GM19351 (cell line): Measurements from ENCODE around the gene BRSK1.

Source experiments
- ATAC-seq: cut with Tn5 transposase; IDR thresholded peaks from one replicate; pipeline ENCODE4 v1.9.1; 2021; ENCODE audit warnings: mild to moderate bottlenecking, moderate library complexity; ENCODE audit not compliant: unreplicated experiment

BRSK1 gene

GRCh38 chr19:55303477-55303876, 19.7 kb downstream of the BRSK1 start:
- no peak for ATAC-seq

GRCh38 chr19:55304279-55304978, 20.6 kb downstream of the BRSK1 start:
- ATAC-seq = no peak

- ATAC-seq = no peak
Measured at GRCh38 chr19:55304980-55305379, 21.2 kb downstream of the BRSK1 start.

DNA sequence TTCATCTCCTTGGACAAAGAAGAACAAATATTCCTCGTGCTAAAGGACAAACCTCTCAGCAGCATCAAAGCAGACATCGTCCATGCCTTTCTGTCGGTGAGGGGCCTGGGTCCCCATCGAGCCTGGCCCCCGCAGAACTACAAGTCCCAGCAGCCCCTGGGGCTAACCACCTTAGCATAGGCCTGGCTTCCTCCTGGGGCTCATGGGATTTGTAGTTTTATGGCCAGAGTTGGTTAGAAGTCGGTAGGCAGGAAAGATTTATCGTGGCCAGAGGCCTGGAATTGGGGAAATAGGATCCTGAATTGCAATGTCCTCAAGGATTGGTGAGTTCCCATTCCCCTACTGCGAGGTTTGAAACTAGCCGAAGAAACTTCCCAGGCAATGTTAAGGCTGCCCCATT, 21.7 kb downstream of the BRSK1 start:
- no peak for ATAC-seq

- no peak for ATAC-seq
Measured at GRCh38 chr19:55305983-55306562, 22.3 kb downstream of the BRSK1 start.

- ATAC-seq = no peak
Measured at GRCh38 chr19:55306712-55307111, 22.9 kb downstream of the BRSK1 start.

- no peak for ATAC-seq
Measured at GRCh38 chr19:55308281-55308680, 24.5 kb downstream of the BRSK1 start.

DNA sequence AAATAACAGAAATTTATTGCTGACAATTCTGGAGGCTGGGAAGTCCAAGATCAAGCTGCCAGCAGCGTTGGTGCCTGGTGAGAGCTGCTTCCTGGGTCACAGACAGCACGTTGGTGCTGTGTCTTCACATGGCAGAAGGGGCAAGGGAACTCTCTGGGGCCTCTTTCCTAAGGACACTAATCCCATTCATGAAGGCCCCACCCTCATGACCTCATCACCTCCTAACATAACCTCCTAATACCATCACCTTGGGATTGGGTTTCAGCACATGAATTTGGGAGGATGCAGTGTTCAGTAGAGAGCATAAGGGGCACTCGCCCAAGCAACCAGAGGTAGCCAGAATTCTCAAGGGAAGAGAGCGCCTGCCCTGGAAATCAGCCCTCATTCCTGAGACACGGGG, 25.7 kb downstream of the BRSK1 start:
- ATAC-seq = no peak

DNA sequence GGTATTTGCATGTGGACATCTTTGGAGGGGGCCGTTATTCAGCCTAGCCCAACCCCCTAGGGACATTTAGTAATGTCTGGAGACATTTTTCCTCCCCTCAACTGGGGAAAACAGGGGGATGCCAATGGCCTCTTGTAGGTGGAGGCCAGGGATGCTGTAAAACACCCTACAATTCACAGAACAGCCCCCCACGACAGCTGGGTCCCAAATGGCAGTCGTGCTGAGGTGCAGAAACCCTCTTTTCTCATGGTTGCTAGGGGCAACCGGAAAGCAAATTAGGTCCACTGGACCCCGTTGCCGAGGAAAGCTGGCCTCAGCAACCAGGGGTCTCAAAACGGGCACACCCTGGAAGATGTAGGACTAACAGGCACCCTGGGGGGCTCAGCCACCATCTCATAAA, 26.7 kb downstream of the BRSK1 start:
- ATAC-seq = no peak

GRCh38 chr19:55311397-55311796, 27.6 kb downstream of the BRSK1 start:
- ATAC-seq = no peak

DNA sequence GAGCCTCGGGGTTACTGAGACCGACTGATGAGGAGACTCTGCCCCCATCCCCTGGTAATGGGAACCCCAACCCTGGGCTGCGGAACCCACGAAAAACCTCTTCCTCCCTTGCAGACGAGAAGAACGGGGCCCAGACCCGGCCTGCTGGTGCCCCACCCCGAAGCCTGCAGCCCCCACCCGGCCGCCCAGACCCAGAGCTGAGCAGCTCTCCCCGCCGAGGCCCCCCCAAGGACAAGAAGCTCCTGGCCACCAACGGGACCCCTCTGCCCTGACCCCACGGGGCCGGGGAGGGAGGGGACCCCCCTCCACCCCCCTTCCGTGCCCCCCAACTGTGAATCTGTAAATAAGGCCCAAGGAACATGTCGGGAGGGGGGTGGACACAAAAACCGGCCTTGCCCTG, 28.0 kb downstream of the BRSK1 start:
- no peak for ATAC-seq

DNA sequence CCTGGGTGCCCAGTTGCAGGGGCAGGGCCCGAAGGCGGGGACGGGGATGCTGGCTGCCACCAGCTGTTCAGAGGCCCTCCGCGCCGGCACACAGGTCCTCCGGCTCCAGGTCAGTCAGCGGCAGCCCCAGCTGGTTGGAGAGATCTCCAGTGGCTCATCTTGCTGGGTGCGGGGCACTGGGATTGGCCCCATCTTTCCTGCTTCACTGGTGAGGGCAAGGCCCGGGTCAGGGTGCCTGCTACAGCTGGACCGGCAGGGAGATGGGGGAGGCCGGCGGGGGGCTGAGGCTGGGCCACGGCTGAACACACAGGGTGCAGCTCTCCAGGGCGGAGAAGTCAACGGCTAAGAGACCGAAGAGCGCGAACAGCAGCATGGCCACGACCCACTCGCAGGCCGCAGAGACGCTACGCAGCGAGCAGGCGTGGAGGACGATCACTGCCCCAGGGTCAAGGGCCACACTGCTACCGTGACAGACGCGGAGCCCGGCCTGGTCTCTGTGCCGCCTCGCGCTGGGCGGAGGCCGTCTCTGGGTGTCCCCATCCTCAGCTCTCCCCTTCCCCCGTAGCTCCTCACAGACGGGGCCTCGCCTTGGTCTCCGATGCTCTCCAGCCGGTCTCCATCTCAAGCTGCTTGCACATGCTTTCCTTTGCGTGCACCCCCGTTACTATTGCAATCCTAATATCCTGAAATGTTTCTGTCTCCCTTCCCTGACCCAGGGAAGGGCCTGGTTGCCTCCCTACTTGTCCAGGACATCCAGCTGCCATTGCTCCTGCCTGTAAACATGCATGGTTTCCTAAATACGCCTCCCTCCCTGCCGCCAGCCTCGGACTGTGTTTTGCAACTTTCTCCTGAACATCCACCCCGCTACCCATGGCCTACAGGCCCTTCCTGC, 29.1 kb downstream of the BRSK1 start:
- ATAC-seq = no peak

- no peak for ATAC-seq
Measured at GRCh38 chr19:55314396-55314795, 30.6 kb downstream of the BRSK1 start.

GRCh38 chr19:55315956-55316525, 32.2 kb downstream of the BRSK1 start:
- ATAC-seq = no peak

GRCh38 chr19:55316646-55317045, 32.8 kb downstream of the BRSK1 start:
- ATAC-seq = no peak

DNA sequence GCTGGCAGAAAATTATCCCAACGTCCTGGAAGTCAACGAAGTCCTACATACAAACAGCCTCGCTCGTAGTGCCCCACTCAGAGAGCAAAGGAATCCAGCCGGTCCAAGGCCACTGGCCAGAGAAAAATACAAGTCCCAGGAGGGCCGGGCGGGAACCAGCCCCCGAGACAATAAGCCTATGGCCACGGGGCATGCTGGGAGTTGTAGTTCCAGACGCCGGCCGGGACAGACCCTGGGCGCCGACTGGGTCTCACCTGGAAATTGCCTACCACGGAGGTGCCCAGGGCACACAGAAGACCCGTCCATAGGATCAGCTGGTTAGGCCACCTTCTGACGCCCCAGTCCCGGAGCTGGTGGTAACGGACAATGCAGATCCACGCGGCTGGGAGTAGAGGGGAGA, 36.0 kb downstream of the BRSK1 start:
- ATAC-seq = no peak

DNA sequence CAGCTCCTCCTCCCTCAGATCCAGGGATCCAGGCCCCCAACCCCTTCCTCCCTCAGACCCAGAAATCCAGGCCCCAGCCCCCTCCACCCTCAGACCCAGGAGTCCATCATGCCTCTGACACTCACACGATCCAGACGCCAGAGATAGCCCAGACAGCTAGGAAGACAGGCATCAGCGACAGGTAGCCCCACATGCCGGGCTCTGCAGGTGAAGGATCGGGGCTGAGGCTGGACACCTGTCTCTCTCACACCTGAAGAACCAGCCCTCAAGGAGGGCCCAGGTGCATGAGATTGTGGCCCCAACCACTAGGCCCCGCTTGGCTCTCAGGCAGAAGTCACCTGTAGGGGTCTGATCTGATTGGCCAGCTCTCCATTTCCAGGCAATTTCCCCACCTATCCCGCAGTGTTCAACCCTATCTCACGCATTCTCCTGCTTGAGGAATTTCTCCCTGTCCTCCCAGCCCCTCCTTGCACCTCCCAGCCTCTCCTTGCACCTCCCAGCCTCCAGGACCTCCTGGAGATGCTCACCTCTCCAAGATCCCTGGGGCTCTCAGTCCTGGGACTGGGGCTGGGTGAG, 37.1 kb downstream of the BRSK1 start:
- no peak for ATAC-seq

DNA sequence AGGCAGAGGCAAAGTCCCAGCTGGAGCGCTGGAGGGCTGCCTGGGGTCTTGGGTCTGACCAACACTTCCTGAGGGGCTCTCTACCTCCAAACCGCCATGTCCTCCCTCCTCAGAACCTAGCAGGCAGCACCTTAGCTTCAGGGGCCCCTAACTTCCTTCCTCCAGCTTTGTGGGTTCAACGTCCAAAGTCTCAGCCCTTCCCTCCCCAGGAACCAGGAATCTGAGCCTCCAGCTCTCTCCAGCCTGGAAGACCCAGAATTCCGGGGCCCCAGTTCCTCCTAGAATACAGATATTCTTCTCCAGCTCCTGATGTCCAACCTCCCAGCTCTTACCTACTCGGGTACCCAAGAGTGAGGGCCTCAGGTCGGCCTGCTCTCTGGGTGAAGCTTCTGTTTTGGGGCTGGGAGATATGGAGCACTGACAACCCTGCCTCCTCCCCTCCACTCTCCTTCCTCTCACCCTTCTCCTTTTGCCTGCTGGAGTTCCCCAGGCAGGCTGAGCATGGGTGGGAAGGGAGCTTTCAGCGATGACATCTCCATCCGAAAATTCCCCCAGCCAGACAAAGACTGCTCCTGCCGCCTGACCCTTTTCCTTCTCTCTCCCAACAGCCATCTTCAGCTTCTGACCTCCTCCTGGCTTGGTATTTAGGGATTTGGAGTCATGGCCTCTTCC, 37.8 kb downstream of the BRSK1 start:
- no peak for ATAC-seq

DNA sequence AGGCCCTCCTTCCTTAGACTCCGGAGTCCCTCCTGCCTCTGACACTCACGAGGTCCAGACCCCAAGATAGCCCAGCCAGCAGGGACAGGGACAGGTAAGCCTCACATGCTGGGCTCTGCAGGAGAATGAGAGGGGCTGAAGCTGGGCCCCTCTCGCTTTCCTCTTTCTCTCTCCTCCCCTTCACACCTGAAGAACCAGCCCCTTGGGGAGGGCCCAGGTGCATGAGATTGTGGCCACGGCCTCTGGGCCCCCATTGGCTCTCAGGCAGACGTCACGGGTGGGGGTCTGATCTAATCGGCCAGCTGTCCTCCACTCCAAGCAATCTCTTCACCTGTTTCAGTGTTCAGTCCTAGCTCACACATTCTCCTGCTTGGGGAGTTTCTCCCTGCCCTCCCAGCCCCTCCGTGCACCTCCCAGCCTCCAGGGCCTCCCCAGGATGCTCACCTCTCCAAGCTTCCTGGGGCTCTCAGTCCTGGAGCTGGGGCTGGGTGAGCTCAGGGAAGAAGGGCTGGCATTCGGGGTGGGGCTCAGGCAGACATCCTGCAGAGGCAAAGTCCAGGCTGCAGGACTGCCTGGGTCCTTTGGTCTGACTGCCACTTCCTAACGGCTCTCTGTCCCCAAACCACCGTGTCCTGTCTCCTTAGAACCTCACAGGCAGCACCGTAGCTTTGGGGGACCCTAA, 38.5 kb downstream of the BRSK1 start:
- no peak for ATAC-seq

DNA sequence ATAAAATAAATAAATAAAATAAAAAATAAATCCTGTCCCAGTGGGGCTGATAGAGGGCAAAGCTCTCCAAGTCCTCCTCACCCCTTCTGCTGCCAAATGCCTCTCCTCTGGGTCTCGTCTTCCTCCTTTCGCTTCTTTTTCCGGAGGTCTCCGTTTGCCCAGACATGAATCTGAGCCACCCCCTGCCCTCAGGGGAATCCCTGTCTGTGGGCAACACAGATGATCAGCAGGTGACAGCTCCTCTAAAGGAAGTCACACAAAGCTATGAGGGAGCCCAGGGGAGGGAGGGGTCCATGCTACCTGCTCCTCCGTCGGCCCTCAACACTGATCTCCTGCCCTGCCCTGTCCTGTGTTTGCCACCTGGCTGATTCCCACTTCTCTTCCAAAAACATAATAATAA, 40.9 kb downstream of the BRSK1 start:
- no peak for ATAC-seq
